Fibroblast of the aortic adventitia (primary cell): Measurements from ENCODE around the gene SUB1. TPM values are rescaled to one million over a fixed set of nuclear protein-coding genes. Genes with fewer than 3 reads are reported as not detected.
A peak's percentile ranks its signal among the peaks of the same experiment; 100 is the strongest.

Experiments used
- DNase-seq: peaks from one replicate; pipeline ENCODE4 v3.0.0-alpha.2; 2010; ENCODE audit warnings: low read depth
- H3K4me3 ChIP-seq: 2 replicates; pipeline ENCODE4 v1.5.1; 2011; ENCODE audit warnings: low read depth, mild to moderate bottlenecking, control low read depth, low read length, moderate library complexity
- CTCF ChIP-seq: IDR thresholded peaks from 2 replicates; pipeline ENCODE4 v1.5.1; 2011; ENCODE audit warnings: mild to moderate bottlenecking, low read length, control low read depth, inconsistent platforms; ENCODE audit not compliant: insufficient read depth
- total RNA-seq: library from RNA; depleted of rRNA; stranded (reverse); fragments of >200 nt; gene quantifications from 2 replicates; pipeline ENCODE4 v1.2.3, GENCODE V29; 2012; ENCODE audit warnings: low replicate concordance

Gene SUB1
- total RNA-seq, 1 donor: 313 TPM

DNA sequence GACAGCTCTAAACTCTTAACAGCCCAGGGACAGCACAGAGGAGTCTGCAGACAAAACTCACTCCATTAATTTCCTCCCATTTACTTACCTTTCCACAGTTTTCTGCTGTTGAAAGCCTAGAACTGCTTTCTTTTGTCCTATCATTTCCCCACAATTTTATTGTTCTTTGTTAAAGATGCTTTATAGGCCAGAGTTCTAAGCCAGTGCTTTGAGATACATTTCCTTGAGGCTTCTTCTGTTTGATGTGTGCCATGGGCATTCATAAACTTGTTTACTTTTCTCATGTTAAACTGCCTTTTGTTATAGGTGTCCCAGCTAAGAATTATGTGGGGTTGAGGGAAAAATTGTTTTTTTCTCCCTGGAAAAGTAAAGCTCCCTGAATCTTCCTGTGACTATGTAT, 25.9 kb upstream of the SUB1 start:
- no peak for TF ChIP-seq CTCF
- no peak overlapping the region for H3K4me3 ChIP-seq
- no peak for DNase-seq

GRCh38 chr5:32559921-32560320, 25.4 kb upstream of the SUB1 start:
- no peak overlapping the region for H3K4me3 ChIP-seq
- DNase-seq: no peak
- TF ChIP-seq CTCF: no peak

DNA sequence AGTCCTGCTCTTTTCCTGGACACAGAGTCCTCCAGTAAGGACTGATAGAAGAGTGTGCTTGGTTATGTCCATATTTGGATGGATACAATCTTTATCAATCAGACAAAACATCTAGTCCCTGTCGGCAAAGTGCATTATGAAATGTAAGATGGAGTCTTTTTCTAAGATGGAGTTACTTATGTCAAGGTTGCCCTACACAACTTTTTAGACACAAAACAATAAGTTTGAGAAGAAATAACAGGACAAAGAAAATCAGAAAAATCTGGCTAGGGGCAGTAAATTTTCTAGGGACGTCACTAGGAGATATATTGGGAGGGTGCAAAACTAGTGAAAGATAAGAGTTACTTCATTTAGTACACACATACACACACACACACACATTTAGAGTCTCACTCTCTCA, 23.3 kb upstream of the SUB1 start:
- H3K4me3 ChIP-seq: no peak overlapping the region
- TF ChIP-seq CTCF: no peak
- no peak for DNase-seq

- no peak for TF ChIP-seq CTCF
- peak; percentile 43 for DNase-seq
Observed at GRCh38 chr5:32562843-32563242, 22.5 kb upstream of the SUB1 start.

GRCh38 chr5:32563614-32564013, 21.7 kb upstream of the SUB1 start:
- no peak for TF ChIP-seq CTCF
- DNase-seq: no peak
- H3K4me3 ChIP-seq: no peak overlapping the region

More at GRCh38 chr5:32562843-32563242, 22.5 kb upstream of the SUB1 start:
- H3K4me3 ChIP-seq: no peak overlapping the region

- TF ChIP-seq CTCF: no peak
- no peak for DNase-seq
- H3K4me3 ChIP-seq: no peak overlapping the region
Observed at GRCh38 chr5:32565145-32565544, 20.2 kb upstream of the SUB1 start.

DNA sequence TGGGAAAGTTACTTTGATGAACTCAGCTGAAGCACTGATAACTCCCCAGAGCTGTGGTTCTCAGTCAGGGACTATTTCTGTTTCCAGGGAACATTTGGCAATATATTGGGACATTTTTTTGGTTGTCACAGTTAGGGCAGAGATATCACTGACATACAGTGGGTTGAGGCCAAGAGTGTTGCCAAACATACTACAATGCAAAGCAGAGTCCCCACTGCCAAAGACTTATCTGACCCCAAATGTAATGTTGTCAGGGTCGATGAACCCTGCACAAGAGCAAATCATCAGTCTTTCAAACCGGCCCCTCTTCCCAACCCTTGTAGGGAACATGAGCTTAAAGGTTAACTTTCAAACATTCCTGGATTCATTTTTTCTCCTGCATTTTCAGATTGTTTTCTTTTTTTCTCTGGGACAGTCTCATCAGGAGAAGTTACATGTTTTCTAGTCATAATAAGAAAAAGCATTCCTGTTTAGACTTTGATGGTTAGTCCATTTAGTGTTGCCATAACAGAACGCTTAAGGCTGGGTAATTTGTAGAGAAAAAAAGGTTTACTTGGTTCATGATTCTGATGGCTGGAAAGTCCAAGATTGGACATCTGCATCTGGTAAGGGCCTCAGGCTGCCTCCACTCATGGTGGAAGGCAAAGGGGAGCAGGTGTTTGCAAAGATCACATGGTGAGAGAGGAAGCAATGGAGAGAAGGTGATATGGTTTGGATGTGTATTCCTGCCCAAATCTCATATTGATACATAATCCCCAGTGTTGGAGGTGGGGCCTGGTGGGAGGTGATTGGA, 18.8 kb upstream of the SUB1 start:
- H3K4me3 ChIP-seq: no peak overlapping the region
- DNase-seq: no peak
- TF ChIP-seq CTCF: no peak
